Activated CD4-positive, alpha-beta memory T cell treated with anti-CD3 and anti-CD28 coated beads for 36 hours (primary cell): ENCODE measurements around the gene MAP2K5. TPM values are rescaled to one million over a fixed set of nuclear protein-coding genes. Genes with fewer than 3 reads are reported as not detected.

Experiments used
- CTCF ChIA-PET: fragments of 350-600 bp; sonication (Branson Sonifier 250); formaldehyde crosslinking; loops from one replicate; lab custom pipeline; 2021; ENCODE audit warnings: antibody characterized with exemption, inconsistent platforms; lab: Charles Lee
- POLR2A ChIA-PET: fragments of 350-600 bp; sonication (Branson Sonifier 250); formaldehyde crosslinking; loops from one replicate; lab custom pipeline; 2021; ENCODE audit warnings: antibody characterized with exemption; lab: Charles Lee
- DNase-seq: peaks from one replicate; pipeline ENCODE4 v3.0.0-alpha.2; 2020
- H3K27ac Mint-ChIP-seq: one replicate; pipeline ENCODE4 v1.8.0; 2021; ENCODE audit warnings: mixed read lengths
- H3K27me3 Mint-ChIP-seq: one replicate; pipeline ENCODE4 v1.8.0; 2021; ENCODE audit warnings: mixed read lengths
- H3K36me3 Mint-ChIP-seq: one replicate; pipeline ENCODE4 v1.8.0; 2021; ENCODE audit warnings: mixed read lengths
- H3K4me1 Mint-ChIP-seq: one replicate; pipeline ENCODE4 v1.8.0; 2021; ENCODE audit warnings: low read depth, mixed read lengths
- H3K4me3 Mint-ChIP-seq: one replicate; pipeline ENCODE4 v1.8.0; 2021; ENCODE audit warnings: mild to moderate bottlenecking, mixed read lengths
- H3K9me3 Mint-ChIP-seq: one replicate; pipeline ENCODE4 v1.8.0; 2021; ENCODE audit warnings: mixed read lengths
- intact Hi-C: fragments of 100-400 bp; cut with micrococcal nuclease; formaldehyde crosslinking; loops from one replicate; pipeline ENCODE4 v1.15.1; 2023
- total RNA-seq, 2 experiments: library from RNA; stranded (reverse); gene quantifications; one replicate each; pipeline ENCODE4 v1.2.3, GENCODE V29; 2021

Gene MAP2K5
- total RNA-seq, 2 experiments from 2014 or later = 16.5 to 17.4 TPM

DNA sequence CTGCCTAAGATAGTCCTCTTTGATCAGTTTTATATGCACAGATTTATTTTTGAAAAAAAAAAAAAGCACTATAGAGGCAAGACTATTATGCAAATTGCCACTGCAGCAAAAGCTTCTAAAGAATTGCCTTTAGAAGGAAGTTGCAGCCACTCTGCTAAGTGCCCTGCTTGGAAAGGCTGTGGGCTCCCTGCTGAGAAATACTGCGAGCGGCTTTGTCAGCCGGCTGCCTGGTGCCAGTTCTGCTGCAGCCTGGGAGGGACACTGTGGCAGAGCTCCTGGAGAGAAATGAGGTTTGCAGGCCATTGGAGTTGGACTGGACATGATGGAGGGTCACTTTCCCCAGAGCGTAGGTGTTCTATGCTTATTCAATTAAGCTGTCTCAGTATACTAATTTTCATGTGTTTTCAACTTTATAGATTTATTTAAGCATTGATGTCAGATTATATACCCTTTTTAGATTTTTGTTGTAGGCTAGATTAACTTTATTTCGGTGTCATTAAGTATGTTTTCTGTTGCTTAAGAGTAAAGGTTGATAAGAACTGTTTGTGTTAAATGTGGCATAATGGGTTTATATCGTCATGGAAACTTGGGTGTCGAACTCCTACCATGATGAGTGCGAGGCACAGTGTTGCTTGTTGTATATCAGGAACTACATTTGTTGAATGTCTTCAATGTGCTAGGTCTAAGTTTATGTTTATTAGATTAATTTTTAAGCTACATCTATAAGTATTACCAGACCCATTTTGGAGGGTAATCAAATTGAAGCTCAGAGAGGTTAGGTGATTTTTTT lies 6.6 kb downstream of the MAP2K5 start:
- peaks cover 21% of the 10 kb centered on the region for H3K4me1 Mint-ChIP-seq
- H3K4me3 Mint-ChIP-seq = no peak overlapping the region
- H3K27me3 Mint-ChIP-seq = no peaks in the 10 kb centered on the region
- intact Hi-C loops = no loop called here
- CTCF ChIA-PET = no interaction called here
- peaks cover 14% of the 10 kb centered on the region for H3K36me3 Mint-ChIP-seq
- H3K9me3 Mint-ChIP-seq = no peaks in the 10 kb centered on the region
- DNase-seq = no peak
- POLR2A ChIA-PET = no interaction called here
- no peak overlapping the region for H3K27ac Mint-ChIP-seq

DNA sequence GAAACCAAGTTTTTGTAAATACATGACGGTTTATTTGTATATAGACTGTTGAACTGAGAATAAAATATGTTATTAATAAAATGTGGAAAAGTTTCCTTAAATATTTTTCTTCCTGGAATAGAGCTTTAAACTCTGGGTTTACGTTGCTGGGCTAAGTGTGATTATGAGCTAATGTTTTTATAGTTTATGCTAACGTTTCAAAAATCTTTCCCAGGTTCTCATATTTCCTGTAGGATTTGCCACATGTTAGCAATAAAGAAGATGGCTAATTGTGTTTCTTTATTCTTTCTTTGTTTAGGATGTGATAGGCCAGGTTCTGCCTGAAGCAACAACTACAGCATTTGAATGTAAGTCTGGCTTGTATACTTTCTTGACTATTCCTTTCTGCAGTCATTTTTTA lies 7.2 kb downstream of the MAP2K5 start:
- no peaks in the 10 kb centered on the region for H3K9me3 Mint-ChIP-seq
- H3K4me3 Mint-ChIP-seq = no peak overlapping the region
- peaks cover 14% of the 10 kb centered on the region for H3K36me3 Mint-ChIP-seq
- H3K4me1 Mint-ChIP-seq = peaks cover 15% of the 10 kb centered on the region
- H3K27me3 Mint-ChIP-seq = no peaks in the 10 kb centered on the region
- intact Hi-C loops = no loop called here
- ChIA-PET POLR2A (no interaction called here), CTCF (no interaction called here)
- no peak for DNase-seq
- no peak overlapping the region for H3K27ac Mint-ChIP-seq

DNA sequence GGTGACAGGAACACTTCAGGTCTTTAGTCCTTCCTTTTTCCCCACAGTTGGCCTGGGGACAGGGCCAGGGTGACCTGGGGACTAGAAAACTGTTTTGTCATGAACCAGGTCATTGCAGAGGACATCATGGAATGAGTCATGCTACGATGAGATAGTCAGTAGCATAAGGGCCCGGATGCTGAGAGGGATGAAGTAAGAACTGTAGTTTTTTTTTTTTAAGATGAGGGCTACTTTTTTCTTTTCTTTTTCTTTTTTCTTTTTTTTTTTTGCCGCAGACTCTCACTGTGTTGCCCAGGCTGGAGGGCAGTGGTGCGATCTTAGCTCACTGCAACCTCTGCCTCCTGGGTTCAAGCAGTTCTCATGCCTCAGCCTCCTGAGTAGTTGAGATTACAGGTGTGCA lies 8.0 kb downstream of the MAP2K5 start:
- Mint-ChIP-seq H3K4me3 (no peak overlapping the region), H3K36me3 (peaks cover 14% of the 10 kb centered on the region), H3K9me3 (no peaks in the 10 kb centered on the region), H3K27ac (no peak overlapping the region), H3K27me3 (no peaks in the 10 kb centered on the region), H3K4me1 (peaks cover 12% of the 10 kb centered on the region)
- POLR2A ChIA-PET = no interaction called here
- CTCF ChIA-PET = no interaction called here
- intact Hi-C loops = no loop called here
- no peak for DNase-seq

DNA sequence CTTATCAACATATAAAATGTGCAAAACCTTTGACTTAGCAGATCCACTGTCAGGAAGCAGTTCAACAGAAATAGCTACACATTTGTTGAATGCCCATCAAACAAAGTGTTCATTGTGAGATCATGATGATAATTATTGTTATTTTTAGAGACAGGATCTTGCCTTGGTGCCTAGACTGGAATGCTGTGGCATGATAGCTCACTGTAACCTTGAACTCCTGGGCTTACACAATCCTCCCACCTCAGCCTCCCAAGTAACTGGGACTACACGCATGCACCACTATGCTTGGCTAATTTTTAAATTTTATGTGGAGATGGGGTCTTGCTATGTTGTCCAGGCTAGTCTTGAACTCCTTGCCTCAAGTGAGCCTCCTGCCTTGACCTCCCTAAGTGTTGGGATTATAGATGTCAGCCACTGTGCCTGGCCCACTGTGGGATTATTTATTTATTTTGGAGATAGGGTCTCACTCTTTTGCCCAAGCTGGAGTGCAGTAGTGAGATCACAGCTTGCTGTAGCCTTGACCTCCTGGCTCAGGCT lies 8.8 kb downstream of the MAP2K5 start:
- Mint-ChIP-seq H3K27ac (no peak overlapping the region), H3K4me1 (peaks cover 12% of the 10 kb centered on the region), H3K9me3 (no peaks in the 10 kb centered on the region), H3K4me3 (no peak overlapping the region), H3K27me3 (no peaks in the 10 kb centered on the region), H3K36me3 (peaks cover 16% of the 10 kb centered on the region)
- ChIA-PET POLR2A (no interaction called here), CTCF (no interaction called here)
- DNase-seq = no peak
- intact Hi-C loops = no loop called here

DNA sequence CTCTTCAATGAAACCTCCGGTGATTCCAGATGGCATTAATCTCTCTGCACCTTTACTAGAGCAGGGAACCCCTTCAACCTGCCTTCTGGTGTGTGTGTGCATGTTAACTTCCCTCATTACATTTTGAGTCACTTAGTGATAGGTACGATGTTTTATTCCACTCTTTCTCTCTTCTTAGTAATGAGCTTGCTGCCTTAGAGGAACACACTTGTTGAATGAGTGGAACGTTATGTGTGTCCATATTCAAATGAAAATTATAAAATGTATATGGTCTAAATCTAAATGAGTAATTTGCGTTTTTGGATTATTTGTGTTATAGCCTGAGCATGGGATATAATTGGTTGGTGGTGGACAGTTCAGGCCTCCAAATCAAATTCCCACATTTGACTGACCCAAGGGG lies 12.1 kb downstream of the MAP2K5 start:
- no peak overlapping the region for H3K27ac Mint-ChIP-seq
- DNase-seq = no peak
- H3K27me3 Mint-ChIP-seq = no peaks in the 10 kb centered on the region
- H3K4me1 Mint-ChIP-seq = peaks cover 3% of the 10 kb centered on the region
- intact Hi-C loops = no loop called here
- CTCF ChIA-PET = interaction anchor here (0.5 kb wide), 1 partner anchor 98 kb away, joined by 3 read pairs; no protein-coding TSS in a partner anchor
- POLR2A ChIA-PET = no interaction called here
- H3K9me3 Mint-ChIP-seq = no peaks in the 10 kb centered on the region
- H3K36me3 Mint-ChIP-seq = peaks cover 39% of the 10 kb centered on the region
- no peak overlapping the region for H3K4me3 Mint-ChIP-seq

DNA sequence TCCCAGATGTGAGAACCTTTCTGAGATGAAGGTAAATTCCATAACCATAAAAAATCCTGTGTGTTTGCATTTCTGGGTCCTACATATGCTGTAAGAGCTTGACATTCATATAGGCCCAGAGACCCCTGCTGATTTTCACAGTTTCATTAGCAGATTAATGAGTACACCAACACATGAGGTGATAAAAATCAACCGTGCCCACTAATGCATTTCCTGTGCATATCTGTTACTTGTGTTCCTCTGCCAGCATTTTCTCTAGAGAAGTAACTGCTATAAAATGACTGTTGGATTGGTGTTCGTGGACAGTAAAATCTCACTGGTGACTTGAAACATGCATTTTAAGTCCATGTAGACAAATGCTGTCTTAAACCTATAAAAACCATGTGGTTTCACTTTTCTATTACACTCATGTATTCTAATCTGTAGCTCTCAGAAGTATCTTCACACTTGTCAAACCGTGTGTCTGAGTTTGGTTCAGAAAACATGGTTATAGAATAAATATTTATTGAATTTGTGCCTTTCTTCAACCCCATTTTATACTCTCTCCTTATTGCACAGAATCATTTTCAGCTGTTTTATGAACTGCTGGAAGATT lies 14.6 kb downstream of the MAP2K5 start:
- CTCF ChIA-PET = no interaction called here

DNA sequence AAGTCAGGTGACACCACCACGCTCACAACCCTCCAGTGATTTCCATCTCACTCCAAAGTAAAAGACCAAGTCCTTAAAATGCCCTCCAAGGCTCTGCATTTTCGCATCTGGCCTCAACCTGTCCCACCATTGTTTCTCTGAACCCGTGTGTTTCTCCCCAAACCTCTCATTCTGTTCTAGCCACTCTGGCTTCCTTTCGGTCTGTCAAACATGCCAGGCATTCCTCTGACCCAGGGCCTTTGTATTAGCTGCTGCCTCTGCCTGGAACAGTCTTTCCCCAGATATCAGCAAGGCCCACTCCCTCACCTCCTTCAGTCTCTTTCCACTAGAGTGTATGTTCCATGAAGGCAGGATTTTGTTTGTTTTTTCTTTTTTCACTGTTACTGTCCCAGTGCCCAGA lies 16.0 kb downstream of the MAP2K5 start:
- H3K27me3 Mint-ChIP-seq = no peaks in the 10 kb centered on the region
- peaks cover 3% of the 10 kb centered on the region for H3K4me1 Mint-ChIP-seq
- DNase-seq = no peak
- intact Hi-C loops = no loop called here
- no peak overlapping the region for H3K27ac Mint-ChIP-seq
- H3K4me3 Mint-ChIP-seq = no peak overlapping the region
- POLR2A ChIA-PET = no interaction called here
- peaks cover 27% of the 10 kb centered on the region for H3K36me3 Mint-ChIP-seq
- CTCF ChIA-PET = no interaction called here
- no peaks in the 10 kb centered on the region for H3K9me3 Mint-ChIP-seq

More for the DNA sequence above, 14.6 kb downstream of the MAP2K5 start:
- Mint-ChIP-seq H3K36me3 (peaks cover 30% of the 10 kb centered on the region), H3K27me3 (no peaks in the 10 kb centered on the region), H3K4me3 (no peak overlapping the region), H3K9me3 (no peaks in the 10 kb centered on the region), H3K27ac (no peak overlapping the region), H3K4me1 (peaks cover 3% of the 10 kb centered on the region)
- DNase-seq = no peak
- POLR2A ChIA-PET = no interaction called here
- intact Hi-C loops = no loop called here

DNA sequence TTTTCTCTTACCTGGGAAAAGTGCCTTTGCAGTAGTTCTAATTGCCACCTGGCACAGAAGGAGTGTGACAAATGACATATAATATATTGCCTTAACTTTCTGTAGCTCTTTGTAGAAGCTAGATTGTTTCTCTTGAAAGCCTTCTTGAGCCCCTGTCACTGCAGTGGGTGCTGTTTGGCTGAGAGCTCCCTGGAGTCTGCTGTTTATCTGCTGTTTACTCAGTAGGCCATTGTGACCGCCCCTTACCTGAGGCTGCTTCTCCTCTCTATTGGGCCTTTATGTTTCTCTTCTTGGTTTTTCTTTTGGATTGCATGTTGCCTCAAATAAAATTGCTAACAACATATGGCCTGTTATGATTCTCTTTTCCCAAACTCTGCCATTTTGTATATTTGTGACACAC lies 16.7 kb downstream of the MAP2K5 start:
- ChIA-PET POLR2A (no interaction called here), CTCF (interaction anchor here (1.1 kb wide), 1 partner anchor 25 kb away, joined by 3 read pairs; no protein-coding TSS in a partner anchor)
- intact Hi-C loops = no loop called here
- H3K27ac Mint-ChIP-seq = no peak overlapping the region
- no peak overlapping the region for H3K4me3 Mint-ChIP-seq
- peaks cover 27% of the 10 kb centered on the region for H3K36me3 Mint-ChIP-seq
- no peaks in the 10 kb centered on the region for H3K9me3 Mint-ChIP-seq
- no peak for DNase-seq
- H3K27me3 Mint-ChIP-seq = no peaks in the 10 kb centered on the region
- peaks cover 4% of the 10 kb centered on the region for H3K4me1 Mint-ChIP-seq

DNA sequence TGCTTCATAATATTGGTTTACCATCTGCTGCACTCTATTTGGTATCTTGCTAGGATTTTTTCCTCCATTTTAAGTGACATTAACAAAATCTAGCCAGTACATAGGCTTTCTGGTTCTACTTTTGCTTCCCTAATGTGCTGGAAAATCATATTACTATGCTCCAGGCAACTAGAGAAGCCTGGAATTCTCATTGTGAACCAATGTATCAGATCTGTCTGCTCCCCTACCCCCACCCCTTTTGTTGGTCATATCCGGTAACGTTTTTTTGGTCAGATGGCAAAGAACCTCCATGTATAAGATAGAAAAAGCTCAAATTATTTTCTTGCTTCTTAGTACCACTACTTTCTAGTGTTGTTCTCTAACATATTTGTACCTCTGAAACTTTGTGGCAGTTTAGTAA lies 17.1 kb downstream of the MAP2K5 start:
- intact Hi-C loops = no loop called here
- H3K9me3 Mint-ChIP-seq = no peaks in the 10 kb centered on the region
- POLR2A ChIA-PET = no interaction called here
- H3K4me3 Mint-ChIP-seq = no peak overlapping the region
- peaks cover 7% of the 10 kb centered on the region for H3K4me1 Mint-ChIP-seq
- H3K27ac Mint-ChIP-seq = no peak overlapping the region
- DNase-seq = no peak
- peaks cover 27% of the 10 kb centered on the region for H3K36me3 Mint-ChIP-seq
- H3K27me3 Mint-ChIP-seq = no peaks in the 10 kb centered on the region
- CTCF ChIA-PET = interaction anchor here (1.1 to 1.9 kb wide), 2 partner anchors 25 to 102 kb away, joined by 3 to 7 read pairs; no protein-coding TSS in a partner anchor

DNA sequence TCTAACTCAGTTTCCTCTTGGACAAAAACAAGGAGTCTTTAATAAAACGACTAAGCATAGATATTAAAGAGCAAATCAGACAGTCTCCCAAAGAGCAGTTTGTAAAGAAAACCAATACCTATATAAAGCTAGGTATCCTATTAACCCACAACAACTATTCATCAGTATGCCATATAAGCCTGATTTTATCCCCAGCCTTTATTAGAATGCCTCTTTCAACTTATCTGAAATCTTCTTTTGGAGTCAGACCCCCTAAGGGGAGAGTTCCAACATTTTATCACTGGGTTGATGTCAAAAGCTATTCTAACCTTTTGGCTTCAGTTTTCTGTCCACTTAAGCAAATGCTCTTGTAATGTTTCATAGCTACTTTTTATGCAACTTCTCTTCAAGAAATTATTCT lies 17.8 kb downstream of the MAP2K5 start:
- no peak for DNase-seq
- Mint-ChIP-seq H3K4me1 (peaks cover 10% of the 10 kb centered on the region), H3K36me3 (peaks cover 27% of the 10 kb centered on the region), H3K27ac (no peak overlapping the region), H3K9me3 (no peaks in the 10 kb centered on the region), H3K27me3 (no peaks in the 10 kb centered on the region), H3K4me3 (no peak overlapping the region)
- intact Hi-C loops = no loop called here
- CTCF ChIA-PET = interaction anchor here (1.1 to 1.9 kb wide), 2 partner anchors 26 to 103 kb away, joined by 3 to 7 read pairs; no protein-coding TSS in a partner anchor
- POLR2A ChIA-PET = no interaction called here

DNA sequence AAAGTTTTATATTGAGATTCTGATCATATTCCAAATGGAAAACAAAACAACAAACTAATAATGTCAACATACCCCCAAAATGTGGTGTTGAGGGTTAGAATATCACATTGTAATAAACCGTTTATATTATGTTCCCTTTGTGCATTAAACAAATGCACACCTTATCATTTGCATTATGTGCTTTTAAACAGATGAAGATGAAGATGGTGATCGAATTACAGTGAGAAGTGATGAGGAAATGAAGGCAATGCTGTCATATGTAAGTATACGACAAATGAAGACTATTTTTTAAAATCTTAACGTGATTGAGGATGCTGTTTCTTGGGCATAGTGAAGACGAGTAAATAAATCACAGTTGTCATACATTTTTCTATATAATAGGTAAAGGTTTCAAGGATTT lies 20.6 kb downstream of the MAP2K5 start:
- Mint-ChIP-seq H3K4me3 (no peak overlapping the region), H3K27ac (no peak overlapping the region), H3K36me3 (peaks cover 15% of the 10 kb centered on the region), H3K4me1 (peaks cover 10% of the 10 kb centered on the region), H3K27me3 (no peaks in the 10 kb centered on the region), H3K9me3 (no peaks in the 10 kb centered on the region)
- intact Hi-C loops = no loop called here
- CTCF ChIA-PET = no interaction called here
- POLR2A ChIA-PET = no interaction called here
- no peak for DNase-seq

DNA sequence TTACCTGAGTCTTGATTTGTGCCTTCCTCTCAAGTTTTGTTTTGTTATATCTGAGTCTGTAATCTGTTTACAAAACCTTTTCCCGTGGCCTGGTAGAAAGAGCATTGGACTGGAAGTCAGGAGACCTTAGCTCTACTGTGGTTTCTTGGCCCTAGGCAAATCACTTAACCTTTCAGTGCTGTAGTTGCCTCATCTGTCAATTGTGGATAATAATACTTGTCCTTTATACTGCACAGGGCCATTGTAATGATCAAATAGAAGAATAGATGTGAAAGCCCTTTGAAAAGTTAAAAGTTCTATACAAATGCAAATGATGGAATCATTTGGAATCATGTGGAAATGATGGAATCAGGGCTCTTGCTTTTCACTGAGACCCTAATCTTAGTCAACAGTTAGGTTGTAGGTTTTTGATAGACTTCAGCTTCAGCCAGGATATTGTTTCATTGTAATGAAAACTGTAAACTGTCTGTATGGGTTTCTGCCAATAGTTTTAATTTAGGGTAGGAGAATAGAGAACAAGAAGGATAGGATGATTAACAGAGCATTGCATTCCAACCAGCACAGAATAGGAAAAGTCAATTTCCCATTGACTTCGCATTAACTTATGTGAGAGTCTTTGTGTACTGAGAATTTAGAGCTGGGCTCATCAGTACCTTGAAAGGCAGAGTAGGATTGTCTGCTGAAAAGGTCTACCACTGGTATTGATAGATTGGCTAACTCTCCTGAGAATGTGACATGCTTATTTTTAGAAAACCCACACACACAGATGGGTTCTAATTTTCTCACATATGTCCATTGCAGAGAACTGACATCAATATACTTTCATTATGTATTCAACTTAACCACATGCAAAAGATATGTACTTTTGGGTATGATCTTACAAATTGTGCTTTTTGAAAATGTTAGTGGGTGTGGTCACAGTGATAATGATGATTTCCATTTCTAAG lies 21.8 kb downstream of the MAP2K5 start:
- H3K4me1 Mint-ChIP-seq = peaks cover 10% of the 10 kb centered on the region
- H3K9me3 Mint-ChIP-seq = no peaks in the 10 kb centered on the region
- ChIA-PET POLR2A (no interaction called here), CTCF (no interaction called here)
- intact Hi-C loops = no loop called here
- no peaks in the 10 kb centered on the region for H3K27me3 Mint-ChIP-seq
- no peak overlapping the region for H3K4me3 Mint-ChIP-seq
- no peak for DNase-seq
- H3K27ac Mint-ChIP-seq = no peak overlapping the region
- peaks cover 3% of the 10 kb centered on the region for H3K36me3 Mint-ChIP-seq
